Ammon's horn (tissue), 1 donor: Measurements from ENCODE around the gene LSM12.

Source experiments
- DNase-seq: peaks from one replicate; pipeline ENCODE4 v3.0.0-alpha.2; 2016; ENCODE audit warnings: low spot score

Gene LSM12

DNA sequence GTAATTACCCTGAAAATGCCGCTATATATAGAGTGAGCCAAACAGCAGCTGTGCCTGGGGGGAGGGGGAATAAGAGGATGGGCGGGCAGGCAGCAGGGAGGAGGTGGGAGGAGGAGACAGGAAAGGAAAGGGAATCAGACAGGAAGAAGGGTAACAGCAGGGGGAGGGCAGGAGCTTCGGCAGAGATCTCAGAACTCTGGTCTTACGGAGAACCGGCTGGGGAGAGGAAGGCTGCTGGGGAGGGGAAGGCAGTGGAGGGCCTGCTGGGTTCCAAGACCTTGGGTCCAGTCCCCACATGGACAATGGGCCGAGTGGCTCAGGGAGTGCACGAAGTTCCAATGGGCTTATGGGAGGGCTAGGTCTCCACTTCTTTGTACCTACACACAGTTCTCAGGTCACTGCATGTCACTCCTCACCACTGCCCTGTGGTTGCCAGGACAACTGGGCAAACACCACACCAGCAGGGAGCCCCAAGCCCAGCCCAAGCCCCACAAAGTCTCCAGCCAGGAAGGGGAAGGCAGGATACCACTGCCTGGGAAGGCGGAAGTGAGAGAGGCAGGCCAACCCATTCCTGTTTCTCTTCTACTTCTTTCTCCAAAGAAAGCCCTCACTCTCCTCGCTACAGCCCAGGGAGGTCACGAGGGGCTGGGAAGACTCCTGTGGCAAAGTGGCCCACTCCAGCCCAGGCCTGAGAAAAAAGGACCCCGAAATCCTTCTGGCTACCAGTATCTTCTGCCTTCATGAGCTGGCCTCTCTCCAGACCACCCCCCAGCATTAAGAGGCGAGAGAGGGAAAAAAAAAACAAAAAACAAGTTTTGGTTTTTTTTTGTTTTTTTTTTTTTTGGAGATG, 29.4 kb upstream of the LSM12 start:
- DNase-seq = peak; percentile 87

GRCh38 chr17:44095388-44095646, 28.8 kb upstream of the LSM12 start:
- DNase-seq = no peak

DNA sequence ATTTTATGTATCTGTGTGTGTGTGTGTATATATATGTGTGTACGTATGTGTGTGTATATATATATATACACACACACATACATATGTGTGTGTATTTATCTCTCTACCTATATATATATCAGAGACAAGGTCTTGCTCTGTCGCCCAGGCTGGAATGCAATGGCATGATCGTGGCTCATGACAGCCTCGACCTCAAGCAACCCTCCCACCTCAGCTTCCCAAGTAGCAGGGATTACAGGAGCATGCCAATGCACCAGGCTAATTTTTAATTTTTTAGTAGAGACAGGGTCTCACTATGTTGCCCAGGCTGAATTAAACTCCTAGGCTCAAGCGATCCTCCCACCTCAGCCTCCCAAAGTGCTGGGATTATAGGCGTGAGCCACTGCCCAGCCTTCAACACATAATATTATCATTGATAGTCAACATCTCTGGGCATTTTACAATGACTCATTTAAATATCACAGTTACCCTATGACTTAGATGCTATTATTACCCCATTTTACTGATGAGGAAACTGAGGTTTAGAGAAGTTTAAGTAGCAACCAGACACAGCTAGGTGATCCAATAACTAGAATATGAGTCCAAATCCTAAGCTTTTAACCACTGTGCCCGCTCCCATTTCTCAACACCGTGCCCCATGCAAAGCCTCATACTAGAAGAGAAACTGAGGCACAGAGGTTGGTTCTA, 28.4 kb upstream of the LSM12 start:
- DNase-seq = no peak

- no peak for DNase-seq
These were observed 26.9 kb upstream of the LSM12 start for GRCh38 chr17:44093231-44093900.

GRCh38 chr17:44092051-44092450, 25.6 kb upstream of the LSM12 start:
- DNase-seq = no peak

DNA sequence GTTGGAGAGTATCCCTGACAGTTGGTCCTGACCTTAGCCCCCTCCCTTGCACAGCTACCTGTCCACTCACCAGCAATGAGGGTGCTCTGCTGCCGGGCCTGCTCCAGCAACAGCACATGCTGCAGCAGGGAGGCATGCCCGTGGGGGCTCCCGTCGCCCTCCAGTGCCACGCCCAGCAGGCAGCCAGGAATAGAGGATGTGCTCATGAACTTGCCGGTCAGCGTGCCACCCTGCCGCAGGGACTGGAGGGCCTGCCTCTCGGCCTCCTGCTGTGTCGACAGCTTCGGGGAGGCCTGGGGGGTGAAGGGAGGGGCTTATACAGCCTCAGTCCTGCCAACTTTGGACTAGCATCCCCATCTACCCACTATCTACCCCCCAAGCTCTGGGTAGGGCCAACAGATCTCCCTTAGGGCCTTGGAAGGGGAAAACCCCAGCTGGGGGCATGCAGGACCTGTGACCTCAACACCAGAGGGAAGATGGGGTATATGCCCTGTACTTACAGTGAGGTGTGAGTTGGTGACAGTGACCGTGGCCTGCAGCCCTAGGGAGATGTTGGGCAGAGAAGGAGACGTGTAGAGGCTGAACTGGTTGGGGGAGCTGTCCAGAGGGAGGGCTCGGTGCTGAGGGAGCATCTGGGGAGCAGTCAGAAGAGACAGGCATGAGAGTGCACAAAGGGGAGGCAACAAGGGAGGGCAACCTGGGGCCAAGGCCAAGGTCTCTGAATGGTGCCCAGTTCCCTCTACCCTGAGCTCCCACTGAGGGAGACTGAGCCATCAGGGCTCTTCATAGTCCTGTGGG, 24.9 kb upstream of the LSM12 start:
- no peak for DNase-seq

GRCh38 chr17:44088254-44088653, 21.8 kb upstream of the LSM12 start:
- DNase-seq = no peak

DNA sequence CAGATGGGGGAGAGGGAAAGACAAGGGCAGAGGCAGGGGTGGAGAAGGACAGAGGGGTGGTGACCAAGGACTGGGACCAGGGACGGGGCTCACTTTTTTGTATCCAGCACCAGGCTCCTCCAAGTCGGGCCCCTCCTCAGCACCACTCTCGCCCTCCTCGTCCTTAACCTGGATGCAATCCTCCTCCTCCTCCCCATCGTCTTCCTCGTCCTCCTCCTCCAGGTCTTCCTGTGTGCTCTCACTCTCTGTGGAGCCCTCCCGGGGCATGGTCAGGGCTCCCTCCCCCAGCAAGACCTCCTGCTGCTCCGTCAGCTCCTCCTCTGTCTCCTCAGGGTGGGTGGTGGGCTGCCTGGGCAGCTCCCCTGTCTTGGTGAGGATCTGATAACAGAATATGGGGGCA, 20.8 kb upstream of the LSM12 start:
- no peak for DNase-seq

DNA sequence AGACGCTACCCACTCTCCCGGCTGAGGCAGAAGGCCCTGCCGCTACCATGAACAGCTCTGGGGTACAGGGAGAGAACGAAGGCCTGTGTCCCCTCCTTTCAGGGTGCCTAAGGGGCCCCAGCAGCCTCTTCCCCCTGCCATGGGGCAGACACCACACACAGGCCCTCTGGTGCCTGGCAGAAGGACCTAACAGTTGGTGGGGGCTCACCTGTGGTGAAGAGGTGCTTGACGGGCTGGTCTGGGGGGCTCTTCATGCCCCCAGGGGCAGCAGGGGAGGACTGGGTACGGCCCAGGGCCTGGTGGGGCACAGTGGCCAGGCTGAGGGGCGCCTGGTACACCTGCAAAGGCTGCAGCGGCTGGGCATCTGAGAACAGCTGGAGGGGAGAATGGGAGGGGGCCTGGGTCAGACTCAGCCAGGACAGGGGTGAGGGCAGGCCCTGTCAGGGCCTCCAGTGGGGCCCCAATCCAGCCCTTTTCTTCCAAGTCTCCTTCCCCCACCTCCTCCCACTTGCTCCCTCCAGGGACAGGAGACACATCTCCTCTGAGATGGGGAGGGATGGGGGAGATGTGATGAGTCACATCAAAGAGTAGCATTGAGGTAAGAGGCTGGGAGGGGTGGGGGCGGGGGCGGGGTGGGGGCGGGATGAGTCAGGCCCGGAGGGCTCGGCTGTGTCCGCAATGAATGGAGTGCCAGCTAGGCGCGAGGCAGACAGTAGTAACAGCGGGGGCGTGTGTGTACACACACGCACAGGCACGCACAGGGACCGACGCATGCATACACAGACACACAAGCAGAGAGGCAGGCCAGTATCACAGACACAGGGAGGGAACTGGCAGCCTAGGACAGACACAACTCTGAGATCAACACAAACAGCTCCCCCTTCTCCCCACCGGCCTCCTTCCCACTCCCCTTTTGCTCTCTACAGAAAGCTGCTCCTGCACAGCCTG, 20.2 kb upstream of the LSM12 start:
- peak; percentile 61 for DNase-seq

GRCh38 chr17:44085908-44086307, 19.4 kb upstream of the LSM12 start:
- DNase-seq = no peak

DNA sequence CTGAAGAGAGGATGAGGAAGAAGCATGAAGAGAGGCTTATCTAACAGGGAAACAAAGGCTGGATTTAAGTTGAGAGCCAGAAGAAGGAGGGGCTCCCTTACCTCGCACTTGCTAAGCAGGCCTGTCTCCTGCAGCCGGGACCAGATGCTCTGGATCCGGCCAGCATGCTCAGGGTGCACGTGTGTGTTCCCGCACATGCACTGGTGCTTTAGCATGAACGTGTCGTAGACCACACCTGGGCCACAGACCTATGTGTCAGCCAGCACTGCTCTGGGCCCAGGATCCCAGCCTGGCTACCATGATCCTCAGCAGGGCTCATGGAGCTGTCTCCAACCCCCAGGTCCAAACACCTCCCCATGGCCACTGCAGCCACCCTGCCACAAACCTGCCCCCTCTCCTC, 18.4 kb upstream of the LSM12 start:
- DNase-seq = no peak

DNA sequence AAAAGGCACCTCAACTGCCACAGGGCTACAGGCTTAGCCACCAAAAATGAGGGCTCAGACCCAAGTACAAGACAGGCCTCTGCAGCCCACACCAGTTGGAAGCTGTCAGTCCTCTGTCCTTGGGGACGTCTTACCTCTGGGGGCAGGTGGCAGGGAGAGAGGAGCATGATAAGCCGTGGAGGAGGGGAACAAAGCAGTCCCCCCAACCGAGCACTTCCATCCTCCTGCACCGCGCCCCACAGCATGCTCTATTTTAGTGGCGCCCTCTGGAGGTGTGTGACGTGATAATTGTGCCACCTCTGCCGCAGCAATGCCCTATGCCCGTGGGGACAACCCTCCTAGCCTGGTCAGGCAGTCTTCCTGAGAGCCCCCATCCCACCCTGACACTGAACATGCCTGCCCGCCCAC, 17.7 kb upstream of the LSM12 start:
- no peak for DNase-seq

DNA sequence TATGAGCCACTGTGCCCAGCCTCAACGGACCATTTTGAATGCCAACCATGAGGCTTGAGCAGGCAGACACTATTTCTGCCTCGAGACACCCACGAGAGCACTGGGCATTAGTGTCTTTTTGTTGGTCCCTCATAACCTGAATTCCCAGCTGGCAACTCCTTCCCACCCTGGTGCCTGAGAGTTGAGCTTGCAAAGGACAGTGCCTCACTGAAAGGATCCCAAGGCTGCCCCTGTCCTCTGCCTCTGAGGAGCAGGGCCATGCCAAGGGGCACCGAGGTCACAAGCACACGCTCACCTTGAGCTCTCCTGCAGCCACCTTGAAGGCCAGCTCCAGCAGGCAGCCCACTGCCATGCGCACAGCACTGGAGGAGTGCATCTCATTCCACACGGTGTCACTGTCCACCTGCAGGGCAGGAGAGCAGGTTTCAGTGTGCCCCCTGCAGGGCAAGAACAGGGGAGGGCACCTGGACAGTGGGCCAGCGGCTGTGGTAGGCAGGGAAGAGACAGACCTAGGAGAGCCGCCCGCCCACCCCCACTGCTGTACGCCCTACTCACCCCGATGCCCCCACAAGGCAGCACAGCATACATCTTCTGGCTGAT, 16.9 kb upstream of the LSM12 start:
- DNase-seq = no peak

- DNase-seq = no peak
These were observed 15.9 kb upstream of the LSM12 start for GRCh38 chr17:44082256-44082927.

GRCh38 chr17:44081681-44082080, 15.2 kb upstream of the LSM12 start:
- no peak for DNase-seq

GRCh38 chr17:44079877-44080821, 13.7 kb upstream of the LSM12 start:
- DNase-seq = peak; percentile 43

GRCh38 chr17:44078412-44078811, 11.9 kb upstream of the LSM12 start:
- DNase-seq = no peak

DNA sequence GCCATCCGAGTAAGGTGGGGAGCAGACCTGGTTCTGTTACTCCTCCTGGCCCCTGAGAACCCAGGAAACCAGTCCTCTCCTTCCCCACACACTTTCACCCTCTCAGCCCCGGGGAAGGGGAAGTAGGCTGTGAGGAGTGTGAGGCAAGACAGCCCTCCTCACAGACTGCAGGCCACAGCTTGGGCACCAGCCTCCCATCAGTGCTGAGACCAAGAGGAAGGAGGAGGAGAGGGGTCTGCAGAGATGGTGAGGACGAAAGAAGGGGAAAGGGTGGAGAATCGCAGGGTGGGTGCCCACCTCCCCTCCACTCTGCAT, 11.1 kb upstream of the LSM12 start:
- DNase-seq = peak; percentile 47
